ENCODE measurements around the gene CMIP.

DNA sequence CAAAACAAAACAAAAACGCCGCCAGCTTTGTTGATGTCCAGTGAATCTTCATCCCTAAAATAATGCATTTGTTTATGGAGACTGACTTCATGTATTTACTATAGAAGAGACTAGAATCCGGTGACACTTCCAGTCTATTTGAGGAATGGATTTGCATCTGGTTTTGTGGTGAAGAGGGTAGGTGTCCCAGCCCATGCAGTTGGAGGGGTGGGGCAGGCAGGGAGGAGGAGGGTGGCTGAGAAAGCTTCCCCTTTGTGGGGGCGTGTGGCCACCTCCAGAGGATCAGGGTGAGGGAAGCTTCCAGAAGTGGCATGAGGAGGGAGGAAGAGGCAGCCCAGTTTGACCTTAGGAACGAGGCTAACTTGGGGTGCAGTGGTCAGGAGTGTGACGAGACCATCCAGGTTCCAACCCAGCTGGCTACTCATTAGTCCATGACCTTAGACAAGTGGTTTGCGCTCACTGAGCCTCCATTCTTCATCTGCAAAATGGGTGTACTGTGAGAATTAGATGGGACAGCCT is 69.5 kb downstream of the CMIP start:
- no peak for TF ChIP-seq ZNF274 (IDR thresholded peaks at IDR 0.05; ENCODE audit: low read depth, low read length)
- no peak for TF ChIP-seq YY1 (IDR thresholded peaks at IDR 0.05; ENCODE audit: insufficient read depth, insufficient read length)

Measured in NT2/D1 (cell line).